ENCODE results near the gene ABCB8.
A peak's percentile ranks its signal among the peaks of the same experiment; 100 is the strongest.
"Not testable (repeated sequence)": the region's sequence is repeated elsewhere in the genome, so short reads cannot be mapped to it uniquely, and the experiment has no call there.

ABCB8 gene

DNA sequence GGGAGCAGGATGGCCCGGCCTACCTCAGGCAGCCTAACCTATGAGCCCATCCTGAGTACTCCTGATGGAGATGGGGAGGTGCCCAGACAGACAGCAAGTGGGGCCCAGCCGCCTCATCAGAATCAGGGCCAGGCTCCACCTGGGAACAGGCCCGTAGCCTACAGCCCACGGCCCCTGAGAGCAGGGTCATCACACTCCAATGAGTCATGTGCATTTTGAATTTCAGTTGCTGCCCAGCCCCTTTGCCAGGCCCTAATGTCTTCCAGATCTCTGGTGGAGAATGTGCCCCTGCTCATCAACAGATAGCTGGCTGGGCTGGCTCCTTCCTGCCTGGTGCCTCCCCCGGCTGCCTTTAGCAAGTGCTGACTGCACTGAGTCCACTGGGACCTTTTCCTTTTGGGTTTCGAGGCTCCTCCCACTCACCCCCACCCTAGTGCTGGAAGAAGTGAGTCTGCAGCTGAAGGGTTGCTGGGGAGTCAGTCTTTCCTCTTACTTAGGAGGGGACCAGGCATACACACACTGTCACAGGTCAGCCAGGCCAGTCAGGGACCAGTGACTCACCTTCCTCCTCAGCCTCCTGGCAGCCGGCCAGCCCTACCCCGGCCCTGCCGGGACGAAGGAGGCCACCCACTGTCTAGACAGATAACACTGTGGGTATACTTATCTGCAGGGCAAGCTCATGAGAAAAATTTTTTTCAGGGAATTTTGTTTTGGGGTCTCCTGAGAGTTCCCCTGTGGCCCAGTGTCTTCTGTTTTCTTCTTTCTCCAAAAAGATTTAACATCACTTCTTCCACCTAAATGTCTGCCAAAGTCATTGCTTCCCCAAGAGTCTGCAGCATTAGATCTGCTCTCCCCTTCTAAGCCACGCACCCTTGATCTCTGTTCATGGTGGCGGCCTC, 10.9 kb downstream of the ABCB8 start:
- in situ Hi-C loops (cut with MboI; ENCODE audit: low sequenced_read_pairs, unreplicated experiment): no loop called here
- TF ChIP-seq CTCF (IDR thresholded peaks at IDR 0.05; ENCODE audit: borderline replicate concordance, control extremely low read depth, extremely low read depth, insufficient read depth, missing control alignments): no peak
- peak; percentile 61 for DNase-seq (ENCODE audit: low spot score)

DNA sequence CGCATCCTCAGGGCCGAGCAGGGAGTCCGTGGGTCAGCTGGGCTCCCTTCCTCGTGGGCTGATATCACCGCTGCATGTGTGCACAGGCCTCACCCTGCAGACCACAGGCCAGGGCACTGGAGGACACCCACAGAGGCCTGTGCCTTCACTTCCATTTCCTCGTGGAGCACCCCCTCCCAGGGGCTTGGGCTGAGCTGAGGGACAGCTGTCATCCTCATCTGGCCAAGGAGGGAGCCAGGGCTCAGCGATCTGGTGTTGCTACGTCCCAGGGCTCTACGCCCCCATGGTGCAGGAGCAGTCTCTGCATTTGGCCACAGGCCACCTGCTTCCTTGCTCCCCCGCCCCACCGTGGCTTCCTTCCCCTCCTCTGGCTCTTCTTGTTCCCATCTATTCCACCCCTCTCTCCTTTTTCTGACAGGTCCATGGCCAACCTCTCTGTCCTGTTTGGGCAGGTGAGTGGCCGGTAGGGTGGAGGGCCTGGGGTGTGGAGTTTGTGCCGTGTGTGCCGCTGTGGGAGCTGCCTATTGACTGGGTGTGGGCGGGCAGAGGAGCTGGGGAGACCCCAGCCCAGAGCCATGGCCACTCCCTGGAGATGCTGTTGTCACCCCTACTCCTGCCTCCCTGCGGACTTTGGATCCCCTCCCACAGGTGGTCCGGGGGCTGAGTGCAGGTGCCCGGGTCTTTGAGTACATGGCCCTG, 11.7 kb downstream of the ABCB8 start:
- no peak for TF ChIP-seq CTCF (IDR thresholded peaks at IDR 0.05; ENCODE audit: borderline replicate concordance, control extremely low read depth, extremely low read depth, insufficient read depth, missing control alignments)
- in situ Hi-C loops (cut with MboI; ENCODE audit: low sequenced_read_pairs, unreplicated experiment): no loop called here
- DNase-seq (ENCODE audit: low spot score): no peak

DNA sequence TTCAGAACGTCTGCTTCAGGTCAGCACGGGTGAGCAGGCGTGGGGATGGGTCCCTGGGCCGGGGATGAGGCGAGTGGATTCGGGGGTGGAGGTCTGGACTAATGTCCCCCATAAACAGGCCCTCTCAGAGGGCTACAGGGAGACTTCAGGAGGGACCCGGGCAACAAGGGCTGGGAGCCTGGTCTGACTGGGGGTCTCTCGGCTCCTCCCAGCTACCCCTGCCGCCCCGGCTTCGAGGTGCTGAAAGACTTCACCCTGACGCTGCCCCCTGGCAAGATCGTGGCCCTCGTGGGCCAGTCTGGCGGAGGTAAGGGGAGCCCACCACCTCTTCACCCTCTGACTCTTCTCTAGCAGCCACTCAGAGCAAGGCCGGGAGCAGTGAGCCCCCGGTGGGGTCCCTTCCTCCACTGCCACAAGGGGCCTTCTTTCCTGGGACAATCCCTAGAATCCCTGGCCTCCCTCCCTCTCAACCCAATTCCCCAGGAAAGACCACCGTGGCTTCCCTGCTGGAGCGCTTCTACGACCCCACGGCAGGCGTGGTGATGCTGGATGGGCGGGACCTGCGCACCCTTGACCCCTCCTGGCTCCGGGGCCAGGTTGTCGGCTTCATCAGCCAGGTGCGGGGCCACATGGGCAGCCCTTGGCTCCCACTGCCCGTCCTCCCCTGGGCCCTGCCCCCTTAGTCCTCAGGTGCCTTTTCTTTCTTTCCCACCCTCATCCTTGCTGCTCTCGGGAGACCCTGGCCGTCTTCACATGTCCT, 12.5 kb downstream of the ABCB8 start:
- no peak for DNase-seq (ENCODE audit: low spot score)
- in situ Hi-C loops (cut with MboI; ENCODE audit: low sequenced_read_pairs, unreplicated experiment): no loop called here
- no peak for TF ChIP-seq CTCF (IDR thresholded peaks at IDR 0.05; ENCODE audit: borderline replicate concordance, control extremely low read depth, extremely low read depth, insufficient read depth, missing control alignments)

- DNase-seq (ENCODE audit: low spot score); in situ Hi-C loops (cut with MboI; ENCODE audit: low sequenced_read_pairs, unreplicated experiment): not testable (repeated sequence)
Observed at GRCh38 chr7:151043449-151043848, 15.2 kb downstream of the ABCB8 start.

DNA sequence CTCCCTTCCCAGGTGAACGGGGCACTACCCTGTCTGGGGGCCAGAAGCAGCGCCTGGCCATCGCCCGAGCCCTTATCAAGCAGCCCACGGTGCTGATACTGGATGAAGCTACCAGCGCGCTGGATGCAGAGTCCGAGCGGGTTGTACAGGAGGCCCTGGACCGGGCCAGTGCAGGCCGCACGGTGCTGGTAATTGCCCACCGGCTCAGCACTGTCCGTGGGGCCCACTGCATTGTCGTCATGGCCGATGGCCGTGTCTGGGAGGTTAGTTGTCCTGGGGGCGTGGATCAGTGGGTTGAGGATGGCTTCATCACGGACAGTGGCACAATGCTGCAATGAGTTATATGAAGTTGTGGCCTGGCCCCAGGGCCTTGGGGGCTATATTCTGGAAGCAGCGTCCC, 15.7 kb downstream of the ABCB8 start:
- in situ Hi-C loops (cut with MboI; ENCODE audit: low sequenced_read_pairs, unreplicated experiment): no loop called here
- TF ChIP-seq CTCF (IDR thresholded peaks at IDR 0.05; ENCODE audit: borderline replicate concordance, control extremely low read depth, extremely low read depth, insufficient read depth, missing control alignments): no peak
- no peak for DNase-seq (ENCODE audit: low spot score)

DNA sequence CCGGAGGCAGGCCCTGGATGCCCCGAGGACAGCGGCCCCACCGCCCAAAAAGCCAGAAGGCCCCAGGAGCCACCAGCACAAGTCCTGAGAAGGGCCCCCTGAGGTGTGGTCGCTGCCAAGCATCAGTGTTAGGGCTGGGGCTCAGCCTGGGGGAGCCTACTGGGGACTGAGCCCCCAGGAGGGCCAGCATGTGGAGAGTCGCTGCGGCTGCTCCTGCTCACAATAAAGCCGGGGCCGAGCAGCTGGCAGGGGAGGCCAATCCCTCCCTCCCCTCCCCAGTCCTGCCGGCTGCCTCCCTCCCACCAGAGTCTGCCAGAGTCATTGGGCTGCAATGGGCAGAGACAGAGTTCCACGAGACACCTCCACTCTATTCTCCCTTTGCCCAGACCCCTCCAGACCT, 17.0 kb downstream of the ABCB8 start:
- in situ Hi-C loops (cut with MboI; ENCODE audit: low sequenced_read_pairs, unreplicated experiment): no loop called here
- no peak for TF ChIP-seq CTCF (IDR thresholded peaks at IDR 0.05; ENCODE audit: borderline replicate concordance, control extremely low read depth, extremely low read depth, insufficient read depth, missing control alignments)
- no peak for DNase-seq (ENCODE audit: low spot score)

Data from GM13976 (cell line).